Astrocyte (in vitro differentiated cells and primary cell): Measurements from ENCODE around the gene DPH1. TPM values are rescaled to one million over a fixed set of nuclear protein-coding genes. Genes with fewer than 3 reads are reported as not detected.
"Not testable (repeated sequence)": the region's sequence is repeated elsewhere in the genome, so short reads cannot be mapped to it uniquely, and the experiment has no call there.

Experiments
- DNase-seq: peaks from one replicate; pipeline ENCODE4 v3.0.0-alpha.2; 2010; ENCODE audit warnings: low read depth
- FAIRE-seq: peaks from 2 replicates; lab custom pipeline; 2011; peaks lifted over from hg19 to GRCh38; lab: Jason Lieb, UNC
- H2AFZ ChIP-seq: 2 replicates; pipeline ENCODE4 v1.6.0; 2012; ENCODE audit warnings: low read depth, low read length, inconsistent platforms
- H3K27ac ChIP-seq: 2 replicates; pipeline ENCODE4 v1.5.1; 2011; ENCODE audit warnings: low read depth, low read length, inconsistent platforms
- H3K27me3 ChIP-seq: 2 replicates; pipeline ENCODE4 v1.6.0; 2011; ENCODE audit warnings: low read length, inconsistent platforms; ENCODE audit not compliant: insufficient read depth
- H3K36me3 ChIP-seq: 2 replicates; pipeline ENCODE4 v1.5.1; 2011; ENCODE audit warnings: low read length, inconsistent platforms; ENCODE audit not compliant: insufficient read depth
- H3K4me1 ChIP-seq: 2 replicates; pipeline ENCODE4 v1.5.1; 2011; ENCODE audit warnings: low read length, inconsistent platforms; ENCODE audit not compliant: insufficient read depth
- H3K4me2 ChIP-seq: 2 replicates; pipeline ENCODE4 v1.6.0; 2012; ENCODE audit warnings: low read length, inconsistent platforms
- H3K4me3 ChIP-seq: 2 replicates; pipeline ENCODE4 v1.5.1; 2011; ENCODE audit warnings: low read depth, mild to moderate bottlenecking, low read length, inconsistent platforms; ENCODE audit not compliant: insufficient read depth
- H3K79me2 ChIP-seq: 2 replicates; pipeline ENCODE4 v1.6.0; 2012; ENCODE audit warnings: mild to moderate bottlenecking, low read length, inconsistent platforms; ENCODE audit not compliant: insufficient read depth
- H3K9ac ChIP-seq: 2 replicates; pipeline ENCODE4 v1.6.0; 2012; ENCODE audit warnings: mild to moderate bottlenecking, low read length, inconsistent platforms
- H3K9me3 ChIP-seq: 2 replicates; pipeline ENCODE4 v1.5.1; 2012; ENCODE audit warnings: low read depth, mild to moderate bottlenecking, low read length, inconsistent platforms; ENCODE audit not compliant: insufficient read depth
- H4K20me1 ChIP-seq: 2 replicates; pipeline ENCODE4 v1.6.0; 2012; ENCODE audit warnings: low read length, inconsistent platforms; ENCODE audit not compliant: insufficient read depth
- H3K27ac Mint-ChIP-seq: one replicate; pipeline ENCODE4 v1.8.0; 2021; ENCODE audit warnings: mild to moderate bottlenecking, mixed read lengths; ENCODE audit not compliant: unreplicated experiment
- H3K27me3 Mint-ChIP-seq: one replicate; pipeline ENCODE4 v1.8.0; 2021; ENCODE audit warnings: low read depth, mixed read lengths; ENCODE audit not compliant: unreplicated experiment
- H3K36me3 Mint-ChIP-seq: one replicate; pipeline ENCODE4 v1.8.0; 2021; ENCODE audit warnings: low read depth, mixed read lengths; ENCODE audit not compliant: unreplicated experiment
- H3K4me1 Mint-ChIP-seq: one replicate; pipeline ENCODE4 v1.8.0; 2021; ENCODE audit warnings: low read depth, mixed read lengths; ENCODE audit not compliant: unreplicated experiment
- H3K4me3 Mint-ChIP-seq: one replicate; pipeline ENCODE4 v1.8.0; 2021; ENCODE audit warnings: mild to moderate bottlenecking, moderate library complexity, mixed read lengths; ENCODE audit not compliant: unreplicated experiment
- H3K9me3 Mint-ChIP-seq: one replicate; pipeline ENCODE4 v1.8.0; 2021; ENCODE audit warnings: mild to moderate bottlenecking, mixed read lengths; ENCODE audit not compliant: unreplicated experiment
- CTCF ChIP-seq: IDR thresholded peaks from 2 replicates; pipeline ENCODE4 v1.5.1; 2011; ENCODE audit warnings: low read depth, mild to moderate bottlenecking, inconsistent platforms, low read length, moderate library complexity; ENCODE audit not compliant: insufficient read depth
- EZH2 ChIP-seq: IDR thresholded peaks from 2 replicates; pipeline ENCODE4 v1.6.1; 2012; ENCODE audit warnings: mild to moderate bottlenecking, low read length, inconsistent platforms; ENCODE audit not compliant: insufficient read depth
- total RNA-seq: library from RNA; stranded (reverse); gene quantifications from 2 replicates; pipeline ENCODE4 v1.2.1, GENCODE V29; 2021

The DPH1 gene
- total RNA-seq, 1 donor from 2014 or later = 25.8 TPM

GRCh38 chr17:2011411-2012371, 18.3 kb upstream of the DPH1 start:
- peaks cover 1% of the 10 kb centered on the region for H3K27me3 ChIP-seq
- H4K20me1 ChIP-seq = no peaks in the 10 kb centered on the region
- peak; percentile 45 for DNase-seq
- peaks cover 9% of the 10 kb centered on the region for H3K4me1 Mint-ChIP-seq
- peak overlapping the region; percentile 64 for H2AFZ ChIP-seq
- H3K4me3 Mint-ChIP-seq = no peak overlapping the region
- H3K9me3 ChIP-seq = no peaks in the 10 kb centered on the region
- H3K4me3 ChIP-seq = peak overlapping the region; percentile 28
- peaks cover 11% of the 10 kb centered on the region for H3K4me1 ChIP-seq
- no peaks in the 10 kb centered on the region for H3K79me2 ChIP-seq
- no peak overlapping the region for H3K9ac ChIP-seq
- no peak overlapping the region for H3K27ac Mint-ChIP-seq
- peaks cover 25% of the 10 kb centered on the region for H3K27me3 Mint-ChIP-seq
- peaks cover 8% of the 10 kb centered on the region for H3K9me3 Mint-ChIP-seq
- H3K36me3 ChIP-seq = no peaks in the 10 kb centered on the region
- H3K4me2 ChIP-seq = peak overlapping the region; percentile 62
- no peak for FAIRE-seq
- H3K36me3 Mint-ChIP-seq = peaks cover 2% of the 10 kb centered on the region
- no peak overlapping the region for H3K27ac ChIP-seq
- no peak for TF ChIP-seq EZH2
- TF ChIP-seq CTCF = no peak

GRCh38 chr17:2012499-2012898, 17.5 kb upstream of the DPH1 start:
- Mint-ChIP-seq H3K9me3 (peaks cover 8% of the 10 kb centered on the region), H3K4me1 (peaks cover 9% of the 10 kb centered on the region), H3K27me3 (peaks cover 33% of the 10 kb centered on the region), H3K4me3 (no peak overlapping the region), H3K27ac (no peak overlapping the region), H3K36me3 (peaks cover 2% of the 10 kb centered on the region)
- Histone ChIP-seq H3K4me1 (peaks cover 11% of the 10 kb centered on the region), H3K36me3 (no peaks in the 10 kb centered on the region), H2AFZ (no peak overlapping the region), H3K79me2 (no peaks in the 10 kb centered on the region), H3K9me3 (no peaks in the 10 kb centered on the region), H3K9ac (no peak overlapping the region), H3K27ac (no peak overlapping the region), H3K27me3 (peaks cover 7% of the 10 kb centered on the region), H3K4me3 (no peak overlapping the region), H4K20me1 (no peaks in the 10 kb centered on the region), H3K4me2 (no peak overlapping the region)
- DNase-seq = no peak
- no peak for TF ChIP-seq EZH2
- TF ChIP-seq CTCF = no peak
- no peak for FAIRE-seq

GRCh38 chr17:2013220-2013993, 16.5 kb upstream of the DPH1 start:
- H3K9me3 Mint-ChIP-seq, H3K4me2 ChIP-seq, FAIRE-seq, H3K9ac ChIP-seq, H2AFZ ChIP-seq, H4K20me1 ChIP-seq, H3K79me2 ChIP-seq, H3K4me1 Mint-ChIP-seq, H3K27ac ChIP-seq, DNase-seq, H3K36me3 Mint-ChIP-seq, H3K27ac Mint-ChIP-seq, H3K4me3 ChIP-seq, H3K4me3 Mint-ChIP-seq, H3K9me3 ChIP-seq, H3K36me3 ChIP-seq: not testable (repeated sequence)
- peaks cover 42% of the 10 kb centered on the region for H3K27me3 Mint-ChIP-seq
- peaks cover 11% of the 10 kb centered on the region for H3K4me1 ChIP-seq
- peaks cover 15% of the 10 kb centered on the region for H3K27me3 ChIP-seq
